ENCODE results near the gene TTC21A. TPM values are rescaled to one million over a fixed set of nuclear protein-coding genes. Genes with fewer than 3 reads are reported as not detected.

TTC21A gene
- total and polyA plus RNA-seq, 2 of the 13 experiments (the other 11 are each of a cell fraction or from before 2014, with no cell fraction given) = 0.31 to 1.5 TPM

GRCh38 chr3:39088889-39089288 lies 18.6 kb upstream of the TTC21A start (continued):
- TF ChIP-seq THRA (CRISPR knock-in tag; IDR thresholded peaks at IDR 0.05; ENCODE audit: borderline replicate concordance) (no peak), HMGXB3 (CRISPR knock-in tag; IDR thresholded peaks at IDR 0.05; ENCODE audit: borderline replicate concordance) (no peak)

- intact Hi-C loops (cut with micrococcal nuclease; ENCODE audit: unreplicated experiment) = no loop called here
- ChIA-PET POLR2A (no interaction called here), CTCF (ENCODE audit: low intra/inter-chr PET ratio, low total read pairs) (no interaction called here)
- BruUV-seq (replicated peaks) = no TSS peak
- no peaks in the 10 kb centered on the region for H3K79me2 ChIP-seq (ENCODE audit: insufficient read depth, low read length)
- H3K4me2 ChIP-seq (ENCODE audit: low read depth, low read length) = no peak overlapping the region
- no peaks in the 10 kb centered on the region for H4K20me1 ChIP-seq (ENCODE audit: insufficient read depth, low read length)
- H3K27ac ChIP-seq (ENCODE audit: extremely low read length, insufficient read depth, low read length) = no peak overlapping the region
- no peak overlapping the region for H3K9ac ChIP-seq (ENCODE audit: insufficient read depth, low read depth, low read length)
- no peak overlapping the region for H2AFZ ChIP-seq (ENCODE audit: low read length)
- H3K9me3 ChIP-seq (ENCODE audit: low read length) = no peaks in the 10 kb centered on the region
- in situ Hi-C loops (cut with HindIII; ENCODE audit: extremely low pct_ligation_motif_present, low pct_unique_long_range_greater_than_20kb) = no loop called here
- H3K36me3 ChIP-seq (replicated peaks in 1 of 2; ENCODE audit: control insufficient read depth in 1 of 2, insufficient read depth in 2 of 2, low read length in 2 of 2) = peaks cover 21 to 90% of the 10 kb centered on the region in 2 experiments
- no peak overlapping the region for H3K4me3 ChIP-seq (replicated peaks in 1 of 3; ENCODE audit: insufficient read depth in 1 of 3, low read depth in 2 of 3, low read length in 3 of 3)
- no peak for ATAC-seq
- TF ChIP-seq ZNF556 (CRISPR knock-in tag; IDR thresholded peaks at IDR 0.05; ENCODE audit: borderline replicate concordance) (no peak), ZNF20 (CRISPR knock-in tag; IDR thresholded peaks at IDR 0.05) (no peak), TFDP2 (CRISPR knock-in tag; IDR thresholded peaks at IDR 0.05) (no peak)
- no peak for DNase-seq (ENCODE audit: low spot score)
- FAIRE-seq = no peak
- peaks cover under 1% of the 10 kb centered on the region; the same call in 1 of the 2 replicates for H3K4me1 ChIP-seq (ENCODE audit: insufficient read depth, low read length)
- WGBS (ENCODE audit: low lambda C conversion rate) = 85% methylated on average over 2 of the region's 2 CpGs
- no peaks in the 10 kb centered on the region for H3K27me3 ChIP-seq (ENCODE audit: control insufficient read depth in 1 of 2, insufficient read depth in 2 of 2, low read length in 2 of 2)
These were observed 16.6 kb upstream of the TTC21A start for GRCh38 chr3:39090922-39091321.

All from HepG2 (cell line).